Hematopoietic multipotent progenitor cell treated with erythropoietin and hydrocortisone succinate and interleukin-3 and kit ligand, for 17 days (in vitro differentiated cells): ENCODE results near the gene FGFR1OP2.
"Not testable (repeated sequence)": the region's sequence is repeated elsewhere in the genome, so short reads cannot be mapped to it uniquely, and the experiment has no call there.

ENCODE experiments used
- DNase-seq: peaks from one replicate; pipeline ENCODE4 v3.0.0-alpha.2; 2015; ENCODE audit warnings: low spot score

FGFR1OP2 gene

DNA sequence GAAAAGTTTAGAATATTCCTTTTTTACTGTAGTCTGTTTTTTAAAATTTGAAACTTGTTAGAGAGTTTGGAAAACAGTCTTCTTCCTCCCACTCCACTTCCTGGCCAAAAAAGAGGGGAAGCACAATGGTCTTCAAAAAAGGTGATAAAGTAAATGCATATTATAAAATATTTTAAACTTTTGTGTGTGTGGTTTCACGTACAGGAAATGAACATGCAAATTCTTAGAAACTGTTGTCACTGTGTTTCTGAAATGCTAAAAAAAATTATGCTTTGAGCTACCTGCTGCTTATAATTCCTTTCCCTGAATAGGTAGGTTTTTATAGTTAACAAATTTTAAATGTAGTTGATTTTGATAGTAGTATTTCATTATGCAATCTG is 2.9 kb downstream of the FGFR1OP2 start:
- DNase-seq, result no peak

DNA sequence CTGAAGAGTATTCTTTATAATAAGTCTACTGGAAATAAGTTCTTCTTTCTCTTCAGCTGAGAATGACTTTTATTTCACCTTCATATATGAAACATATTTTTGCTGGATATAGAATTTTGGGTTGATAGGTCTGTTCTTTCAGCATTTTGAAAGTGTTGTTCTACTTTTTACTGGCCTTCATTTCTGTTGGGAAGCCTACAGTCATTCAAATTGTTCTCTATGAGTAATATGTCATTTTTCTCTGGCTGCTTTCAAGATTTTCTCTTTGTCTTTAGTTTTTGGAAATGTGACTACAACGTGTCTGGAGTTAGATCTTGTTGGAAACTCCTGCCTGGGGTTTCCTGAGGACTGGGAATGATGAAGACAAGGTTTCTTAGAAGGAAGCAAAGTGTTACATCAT is 10.0 kb downstream of the FGFR1OP2 start:
- no peak for DNase-seq

DNA sequence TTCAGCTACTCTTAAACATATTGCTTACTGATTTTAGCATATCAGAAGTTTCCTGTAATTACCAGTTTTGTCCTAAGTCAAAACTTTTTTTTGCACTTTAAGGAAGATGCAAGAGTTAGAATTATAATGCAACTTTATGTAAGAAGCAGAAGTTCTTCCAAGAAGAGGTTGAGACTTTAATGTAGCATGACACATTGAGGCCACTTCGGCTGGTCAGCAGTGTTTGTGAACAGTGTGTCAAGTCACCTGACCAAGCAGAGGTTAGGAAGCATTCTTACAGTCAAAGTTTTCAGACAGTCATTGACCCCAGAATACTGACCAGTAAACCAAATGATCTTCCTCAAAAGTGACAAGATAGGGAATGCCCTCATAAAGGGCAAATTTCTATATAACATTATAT is 15.2 kb downstream of the FGFR1OP2 start:
- DNase-seq, result no peak

DNA sequence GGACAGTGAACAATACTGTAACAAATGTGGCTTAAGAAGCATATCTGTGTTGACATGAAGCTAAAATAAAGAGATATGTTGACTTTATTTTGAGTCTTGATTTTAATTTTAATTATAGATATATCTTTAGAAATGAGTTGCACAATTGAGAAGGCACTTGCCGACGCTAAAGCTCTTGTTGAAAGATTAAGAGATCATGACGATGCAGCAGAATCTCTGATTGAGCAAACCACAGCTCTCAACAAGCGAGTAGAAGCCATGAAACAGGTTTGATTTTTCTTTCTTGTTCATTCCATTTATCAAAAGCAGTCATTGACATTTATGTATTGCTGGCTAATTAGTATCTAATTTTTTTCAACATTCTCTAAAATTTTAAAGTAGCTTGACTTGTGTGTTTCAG is 15.8 kb downstream of the FGFR1OP2 start:
- DNase-seq, result no peak

GRCh38 chr12:26961391-26961790 is 23.1 kb downstream of the FGFR1OP2 start:
- DNase-seq, result not testable (repeated sequence)

DNA sequence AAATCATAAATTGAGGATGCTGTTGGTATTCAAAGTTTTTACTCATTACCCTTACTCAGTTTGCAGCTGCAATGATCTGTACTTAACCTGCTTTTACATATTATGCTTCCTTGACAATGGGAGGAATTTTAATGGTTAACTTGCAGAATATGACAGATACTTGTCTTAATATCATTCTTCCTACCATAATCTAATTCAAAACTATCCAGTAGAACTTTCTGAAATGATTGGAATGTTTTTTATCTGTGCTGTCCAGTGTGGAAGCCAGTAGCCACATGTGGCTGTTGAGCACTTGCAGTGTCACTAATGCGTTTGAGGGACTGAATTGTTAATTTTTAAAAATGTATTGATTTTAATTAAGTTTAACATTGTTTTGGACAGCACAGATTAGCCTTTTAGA is 23.5 kb downstream of the FGFR1OP2 start:
- DNase-seq, result no peak

DNA sequence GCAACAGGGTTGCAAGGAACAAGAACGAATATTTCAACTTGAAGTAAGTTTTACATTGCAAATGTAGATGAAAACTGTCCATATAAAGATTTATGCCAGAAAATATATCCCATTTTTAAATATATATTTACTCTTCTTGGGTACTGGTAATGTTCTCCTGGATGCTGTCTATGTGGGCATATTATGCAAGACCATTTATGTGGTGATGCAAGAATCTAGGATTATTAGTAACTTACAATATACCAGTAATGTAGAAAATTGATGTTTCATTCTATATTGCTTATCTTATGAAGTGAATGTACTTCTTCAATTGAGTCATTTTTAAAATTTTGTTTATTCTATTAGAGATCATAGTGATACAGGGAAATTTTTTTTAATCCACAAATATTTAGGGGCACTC is 25.1 kb downstream of the FGFR1OP2 start:
- DNase-seq, result no peak

GRCh38 chr12:26966842-26967241 is 28.6 kb downstream of the FGFR1OP2 start:
- no peak for DNase-seq

GRCh38 chr12:26970136-26970535 is 31.9 kb downstream of the FGFR1OP2 start:
- DNase-seq, result no peak

GRCh38 chr12:26971963-26972362 is 33.7 kb downstream of the FGFR1OP2 start:
- DNase-seq, result no peak

DNA sequence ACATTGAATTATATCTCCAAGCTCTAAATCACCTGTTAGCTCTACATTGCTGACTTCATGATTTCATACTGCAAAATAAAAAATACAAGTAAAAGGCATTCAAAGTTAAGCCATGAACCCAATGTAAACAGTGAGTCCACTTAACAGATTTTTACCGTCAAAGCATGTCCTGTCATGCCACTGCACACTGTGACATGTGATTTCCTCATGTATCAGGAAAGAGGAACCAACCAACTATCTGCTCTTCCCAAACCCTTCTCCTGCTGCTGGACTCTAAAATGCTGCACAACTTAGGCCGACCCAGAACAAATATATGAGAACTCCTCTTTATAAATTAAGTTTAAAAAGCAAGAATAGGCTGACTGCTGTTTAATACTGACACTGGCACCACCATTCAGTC is 38.4 kb downstream of the FGFR1OP2 start:
- no peak for DNase-seq

- DNase-seq, result no peak
Observed at GRCh38 chr12:26978801-26979200, 40.5 kb downstream of the FGFR1OP2 start.

GRCh38 chr12:26979733-26980132 is 41.5 kb downstream of the FGFR1OP2 start:
- no peak for DNase-seq

- no peak for DNase-seq
Observed at GRCh38 chr12:26982866-26983265, 44.6 kb downstream of the FGFR1OP2 start.

GRCh38 chr12:26987634-26988424 is 49.6 kb downstream of the FGFR1OP2 start:
- peak; percentile 38 for DNase-seq

- no peak for DNase-seq
Observed at GRCh38 chr12:26988703-26989102, 50.4 kb downstream of the FGFR1OP2 start.

- DNase-seq, result no peak
Observed at GRCh38 chr12:26989873-26990272, 51.6 kb downstream of the FGFR1OP2 start.

DNA sequence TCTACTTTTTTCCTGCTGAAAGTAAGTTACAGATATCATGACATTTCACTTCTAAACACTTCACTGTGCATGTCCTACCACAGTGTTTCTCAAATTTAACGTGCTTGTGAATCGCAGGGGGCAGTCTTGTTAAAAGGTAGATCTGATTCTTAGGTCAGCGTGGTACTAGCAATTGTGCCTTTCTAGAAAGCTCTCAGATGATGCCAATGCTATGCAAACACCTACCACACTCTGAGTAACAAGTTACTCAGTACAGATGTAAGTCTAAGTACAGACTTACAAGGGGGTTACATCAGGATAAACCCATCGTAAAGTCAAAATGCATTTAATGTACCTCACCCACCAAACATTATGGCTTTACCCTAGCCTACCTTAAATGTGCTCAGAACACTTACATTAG is 53.6 kb downstream of the FGFR1OP2 start:
- no peak for DNase-seq

DNA sequence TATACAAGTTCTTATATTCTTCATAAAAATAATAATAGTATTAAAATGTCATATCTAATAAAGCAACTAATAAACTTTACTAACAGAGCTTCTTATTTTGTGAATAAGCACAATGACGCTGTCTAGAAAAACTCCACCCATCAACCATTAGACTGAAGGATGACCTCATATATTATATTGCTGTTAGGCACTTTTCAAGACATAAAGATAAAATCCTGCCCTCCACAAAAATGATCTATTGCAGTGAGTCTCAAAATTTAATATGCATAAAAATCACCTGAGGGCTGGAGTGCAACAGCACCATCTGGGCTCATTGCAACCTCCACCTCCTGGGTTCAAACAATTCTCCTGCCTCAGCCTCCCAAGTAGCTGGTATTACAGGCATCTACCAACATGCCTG is 55.8 kb downstream of the FGFR1OP2 start:
- DNase-seq, result no peak

DNA sequence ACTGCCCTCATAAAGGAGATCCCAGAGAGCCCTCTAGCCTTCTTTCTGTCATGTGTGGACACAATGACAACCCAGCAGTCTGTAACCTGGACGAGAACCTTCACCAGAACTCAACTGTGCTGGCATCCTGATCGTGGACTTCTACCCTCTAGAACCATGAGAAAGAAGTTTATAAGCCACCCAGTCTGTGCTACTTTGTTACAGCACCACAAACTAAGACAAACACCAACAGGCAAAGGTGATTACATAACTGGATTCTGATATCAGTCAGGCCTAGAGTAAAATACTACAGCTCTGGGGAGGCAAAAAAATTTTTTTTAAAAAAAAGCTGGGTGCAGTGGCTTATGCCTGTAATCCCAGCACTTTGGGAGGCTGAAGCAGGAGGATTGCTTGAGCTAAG is 57.4 kb downstream of the FGFR1OP2 start:
- DNase-seq, result no peak

GRCh38 chr12:26997003-26997402 is 58.7 kb downstream of the FGFR1OP2 start:
- no peak for DNase-seq

GRCh38 chr12:27000961-27001360 is 62.7 kb downstream of the FGFR1OP2 start:
- no peak for DNase-seq

DNA sequence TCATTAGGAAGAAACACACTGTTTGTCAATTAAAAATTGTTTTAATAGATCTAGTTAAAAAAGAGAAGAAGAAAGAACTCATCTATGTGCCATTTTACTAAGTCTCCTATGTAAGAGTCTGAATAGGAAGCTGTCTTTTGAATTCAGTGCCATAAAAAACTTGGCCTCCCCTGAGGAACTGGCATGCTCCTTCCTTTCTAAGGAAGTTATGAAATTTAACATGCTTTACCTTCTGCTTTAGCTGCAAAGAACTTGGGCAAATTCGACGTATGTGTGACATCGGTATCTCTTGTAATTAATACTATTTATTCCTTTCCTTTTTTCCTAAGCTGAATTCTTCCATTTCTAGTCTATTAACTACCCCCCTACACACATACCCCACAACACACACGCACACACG is 63.4 kb downstream of the FGFR1OP2 start:
- no peak for DNase-seq

- DNase-seq, result no peak
Observed at GRCh38 chr12:27002141-27002540, 63.9 kb downstream of the FGFR1OP2 start.
